Osteocyte (in vitro differentiated cells): ENCODE measurements around the gene DGCR8. TPM values are rescaled to one million over a fixed set of nuclear protein-coding genes. Genes with fewer than 3 reads are reported as not detected.
"Not testable (repeated sequence)": the region's sequence is repeated elsewhere in the genome, so short reads cannot be mapped to it uniquely, and the experiment has no call there.

ENCODE experiments used
- DNase-seq: peaks from one replicate; pipeline ENCODE4 v3.0.0; 2021; ENCODE audit warnings: mixed read lengths; ENCODE audit not compliant: unreplicated experiment; ENCODE audit errors: extremely low spot score
- H3K27ac Mint-ChIP-seq: one replicate; pipeline ENCODE4 v1.8.0; 2021; ENCODE audit warnings: mild to moderate bottlenecking, mixed read lengths; ENCODE audit not compliant: unreplicated experiment
- H3K27me3 Mint-ChIP-seq: one replicate; pipeline ENCODE4 v1.8.0; 2021; ENCODE audit warnings: mixed read lengths; ENCODE audit not compliant: unreplicated experiment
- H3K36me3 Mint-ChIP-seq: one replicate; pipeline ENCODE4 v1.8.0; 2021; ENCODE audit warnings: mixed read lengths; ENCODE audit not compliant: unreplicated experiment
- H3K4me1 Mint-ChIP-seq: one replicate; pipeline ENCODE4 v1.8.0; 2021; ENCODE audit warnings: mixed read lengths; ENCODE audit not compliant: unreplicated experiment
- H3K4me3 Mint-ChIP-seq: one replicate; pipeline ENCODE4 v1.8.0; 2021; ENCODE audit warnings: mild to moderate bottlenecking, moderate library complexity, mixed read lengths; ENCODE audit not compliant: unreplicated experiment
- H3K9me3 Mint-ChIP-seq: one replicate; pipeline ENCODE4 v1.8.0; 2021; ENCODE audit warnings: mixed read lengths; ENCODE audit not compliant: unreplicated experiment
- total RNA-seq: library from RNA; stranded (reverse); gene quantifications from 2 replicates; pipeline ENCODE4 v1.2.1, GENCODE V29; 2021
- TF ChIP-seq, protein P1 (sequence below): fragments of 200-600 bp; sonication (generic); IDR thresholded peaks from 2 replicates; pipeline ENCODE4 v1.5.0; 2021; ENCODE audit warnings: antibody characterized with exemption, mild to moderate bottlenecking, moderate library complexity

Gene DGCR8
- total RNA-seq, 1 donor from 2014 or later, result 45.1 TPM

DNA sequence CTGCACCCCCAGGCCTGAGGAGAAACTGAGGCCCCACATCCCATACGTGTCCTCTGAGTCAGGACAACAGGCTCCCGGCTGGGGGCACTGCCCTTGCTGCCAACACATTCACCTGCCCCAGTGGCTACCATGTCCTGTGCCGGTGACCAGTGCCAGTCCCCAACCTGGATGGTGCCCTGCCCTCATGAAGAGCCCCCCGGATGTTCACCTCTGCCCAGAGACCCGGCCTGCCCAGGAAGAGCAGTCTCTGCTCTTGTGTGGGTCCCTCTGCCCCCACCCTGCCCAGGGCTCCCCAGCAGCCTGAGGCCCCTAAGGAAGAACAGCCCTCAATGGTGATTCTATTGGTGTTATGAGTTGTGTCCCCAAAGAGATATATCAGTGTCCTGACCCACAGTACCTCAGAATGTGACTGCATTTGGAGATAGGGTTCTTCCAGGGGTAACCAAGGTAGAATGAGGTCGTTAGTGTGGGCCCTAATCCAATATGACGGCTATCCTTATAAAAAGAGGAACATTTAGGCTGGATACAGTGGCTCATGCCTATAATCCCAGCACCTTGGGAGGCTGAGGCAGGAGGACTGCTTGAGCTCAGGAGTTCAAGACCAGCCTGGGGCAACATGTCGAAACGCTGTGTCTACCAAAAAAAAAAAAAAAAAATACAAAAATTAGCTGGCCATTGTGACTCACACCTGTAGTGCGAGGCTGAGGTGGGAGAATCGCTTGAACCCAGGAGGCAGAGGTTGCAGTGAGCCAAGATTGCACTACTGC lies 13.2 kb upstream of the DGCR8 start:
- TF ChIP-seq, protein P1, sequence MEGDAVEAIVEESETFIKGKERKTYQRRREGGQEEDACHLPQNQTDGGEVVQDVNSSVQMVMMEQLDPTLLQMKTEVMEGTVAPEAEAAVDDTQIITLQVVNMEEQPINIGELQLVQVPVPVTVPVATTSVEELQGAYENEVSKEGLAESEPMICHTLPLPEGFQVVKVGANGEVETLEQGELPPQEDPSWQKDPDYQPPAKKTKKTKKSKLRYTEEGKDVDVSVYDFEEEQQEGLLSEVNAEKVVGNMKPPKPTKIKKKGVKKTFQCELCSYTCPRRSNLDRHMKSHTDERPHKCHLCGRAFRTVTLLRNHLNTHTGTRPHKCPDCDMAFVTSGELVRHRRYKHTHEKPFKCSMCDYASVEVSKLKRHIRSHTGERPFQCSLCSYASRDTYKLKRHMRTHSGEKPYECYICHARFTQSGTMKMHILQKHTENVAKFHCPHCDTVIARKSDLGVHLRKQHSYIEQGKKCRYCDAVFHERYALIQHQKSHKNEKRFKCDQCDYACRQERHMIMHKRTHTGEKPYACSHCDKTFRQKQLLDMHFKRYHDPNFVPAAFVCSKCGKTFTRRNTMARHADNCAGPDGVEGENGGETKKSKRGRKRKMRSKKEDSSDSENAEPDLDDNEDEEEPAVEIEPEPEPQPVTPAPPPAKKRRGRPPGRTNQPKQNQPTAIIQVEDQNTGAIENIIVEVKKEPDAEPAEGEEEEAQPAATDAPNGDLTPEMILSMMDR, result no peak
- Mint-ChIP-seq H3K27me3 (no peaks in the 10 kb centered on the region), H3K36me3 (peaks cover 7% of the 10 kb centered on the region), H3K9me3 (no peaks in the 10 kb centered on the region), H3K4me3 (no peak overlapping the region), H3K4me1 (no peaks in the 10 kb centered on the region), H3K27ac (no peak overlapping the region)
- no peak for DNase-seq

DNA sequence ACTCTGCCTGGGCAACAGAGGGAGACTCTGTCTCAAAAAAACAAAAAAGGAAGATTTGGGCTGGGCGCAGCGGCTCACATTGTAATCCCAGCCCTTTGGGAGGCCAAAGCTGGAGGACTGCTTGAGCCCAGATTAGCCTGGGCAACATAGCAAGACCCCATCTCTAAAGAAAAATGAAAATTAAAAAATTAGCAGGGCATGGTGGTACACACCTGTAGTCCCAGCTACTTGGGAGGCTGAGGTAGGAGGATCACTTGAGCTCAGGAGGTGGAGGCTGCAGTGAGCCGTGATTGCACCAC lies 12.7 kb upstream of the DGCR8 start:
- H3K36me3 Mint-ChIP-seq, H3K4me1 Mint-ChIP-seq, H3K27ac Mint-ChIP-seq: not testable (repeated sequence)

DNA sequence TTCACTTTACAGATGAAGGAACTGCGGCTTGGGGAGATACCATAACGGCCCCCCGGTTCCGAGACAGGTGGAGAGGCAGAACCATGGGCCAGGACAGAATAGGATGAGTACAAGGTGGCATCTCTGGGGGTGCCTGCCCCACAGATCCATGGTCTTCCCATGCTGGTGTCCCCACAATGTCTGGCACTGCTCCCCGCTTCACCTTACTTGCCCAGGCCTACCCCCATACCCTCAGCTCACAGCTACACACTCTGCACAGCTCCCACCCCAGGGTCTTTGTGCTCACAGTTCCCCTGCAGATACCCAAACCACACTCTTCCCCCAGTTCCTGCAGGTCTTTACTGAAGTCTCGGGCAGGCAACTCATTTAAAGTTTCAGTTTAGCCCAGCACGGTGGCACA lies 11.4 kb upstream of the DGCR8 start:
- no peaks in the 10 kb centered on the region for H3K4me1 Mint-ChIP-seq

More for the DNA sequence above, 12.7 kb upstream of the DGCR8 start:
- not testable (repeated sequence) for H3K4me3 Mint-ChIP-seq, DNase-seq, H3K9me3 Mint-ChIP-seq, H3K27me3 Mint-ChIP-seq

DNA sequence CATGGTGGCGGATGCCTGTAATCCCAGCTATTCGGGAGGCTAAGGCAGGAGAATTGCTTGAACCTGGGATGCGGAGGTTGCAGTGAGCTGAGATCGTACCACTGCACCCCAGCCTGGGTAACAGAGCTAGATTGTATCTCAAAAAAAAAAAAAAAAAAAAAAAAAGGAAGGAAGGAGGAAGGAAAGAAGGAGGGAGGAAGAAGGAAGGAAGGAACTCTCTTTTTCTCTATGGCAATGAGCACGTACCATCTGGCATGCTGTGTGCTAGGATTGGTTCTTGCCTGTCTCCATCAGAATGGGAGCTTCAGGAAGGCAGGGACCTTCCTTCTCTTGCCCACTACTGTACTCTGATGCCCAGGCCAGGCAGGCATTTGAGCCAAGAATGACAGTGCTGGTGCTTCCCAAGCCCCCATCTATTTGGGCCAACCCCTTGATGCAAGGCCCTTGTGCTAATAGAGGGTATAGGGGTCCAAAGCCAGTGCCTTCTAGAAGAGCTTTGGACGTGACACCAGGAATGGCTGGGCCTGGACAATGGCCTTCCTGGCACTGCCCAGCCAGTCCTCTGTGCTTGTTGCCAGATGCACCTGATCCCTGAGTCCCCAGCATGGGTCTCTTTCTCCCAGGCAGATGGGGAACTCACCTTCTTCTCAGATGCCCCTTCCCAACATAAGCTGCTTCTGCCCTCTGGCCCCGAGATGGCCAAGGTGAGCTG lies 10.6 kb upstream of the DGCR8 start:
- H3K4me1 Mint-ChIP-seq, result no peaks in the 10 kb centered on the region

More for the DNA sequence above, 11.4 kb upstream of the DGCR8 start:
- Mint-ChIP-seq H3K27ac (no peak overlapping the region), H3K4me3 (no peak overlapping the region), H3K27me3 (no peaks in the 10 kb centered on the region), H3K36me3 (no peaks in the 10 kb centered on the region), H3K9me3 (no peaks in the 10 kb centered on the region)
- DNase-seq, result no peak
- TF ChIP-seq, protein P1, result no peak

DNA sequence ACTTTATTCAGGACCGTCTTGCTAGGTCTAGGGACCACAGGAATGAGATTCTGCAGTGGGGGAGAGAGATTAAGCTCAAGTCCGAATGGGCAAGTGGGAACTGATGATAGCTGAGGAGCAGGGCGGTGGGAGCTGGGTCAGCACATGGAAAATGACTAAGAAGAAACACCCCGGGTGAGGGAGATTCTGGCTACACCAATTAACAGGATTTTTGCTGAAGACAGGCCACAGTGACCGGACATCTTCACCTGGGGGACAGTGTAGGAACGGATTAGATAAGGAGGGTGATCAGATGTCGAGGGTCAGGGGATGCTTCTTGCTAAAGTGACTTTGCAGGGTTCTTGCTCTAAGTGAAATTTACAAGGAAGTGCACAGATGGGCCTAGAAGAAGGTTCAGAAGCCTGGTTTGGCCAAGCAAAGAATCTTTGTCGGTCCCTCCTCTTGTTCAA lies 8.5 kb upstream of the DGCR8 start:
- Mint-ChIP-seq H3K4me3 (no peak overlapping the region), H3K36me3 (no peaks in the 10 kb centered on the region), H3K9me3 (no peaks in the 10 kb centered on the region)

More for the DNA sequence above, 10.6 kb upstream of the DGCR8 start:
- TF ChIP-seq, protein P1, result no peak
- Mint-ChIP-seq H3K27ac (no peak overlapping the region), H3K4me3 (no peak overlapping the region), H3K27me3 (no peaks in the 10 kb centered on the region), H3K9me3 (no peaks in the 10 kb centered on the region), H3K36me3 (no peaks in the 10 kb centered on the region)
- DNase-seq, result no peak

More for the DNA sequence above, 8.5 kb upstream of the DGCR8 start:
- Mint-ChIP-seq H3K27ac (no peak overlapping the region), H3K27me3 (no peaks in the 10 kb centered on the region), H3K4me1 (no peaks in the 10 kb centered on the region)
- TF ChIP-seq, protein P1, result no peak
- no peak for DNase-seq
